Colonic mucosa (tissue), 4 donors: ENCODE results near the gene APOBEC3B. TPM values are rescaled to one million over a fixed set of nuclear protein-coding genes. Genes with fewer than 3 reads are reported as not detected.
"Not testable (repeated sequence)": the region's sequence is repeated elsewhere in the genome, so short reads cannot be mapped to it uniquely, and the experiment has no call there.

Experiments used
- DNase-seq: peaks from one replicate; pipeline ENCODE4 v3.0.0-alpha.2; 2020
- H3K27ac ChIP-seq: fragments of 200-600 bp; one replicate; pipeline ENCODE4 v1.8.0; 2021
- H3K27me3 ChIP-seq: fragments of 200-600 bp; one replicate; pipeline ENCODE4 v1.8.0; 2021
- H3K36me3 ChIP-seq: fragments of 200-600 bp; one replicate; pipeline ENCODE4 v1.8.0; 2021
- H3K4me1 ChIP-seq: fragments of 200-600 bp; one replicate; pipeline ENCODE4 v1.8.0; 2021; ENCODE audit warnings: mild to moderate bottlenecking
- H3K4me3 ChIP-seq: fragments of 200-600 bp; one replicate; pipeline ENCODE4 v1.8.0; 2021
- H3K9ac ChIP-seq, 2 donors: one replicate each; pipeline ENCODE4 v1.7.0; 2013; ENCODE audit warnings: control low read depth in 2 of 2, low read depth in 2 of 2, low read length in 2 of 2
- H3K9me3 ChIP-seq: fragments of 200-600 bp; one replicate; pipeline ENCODE4 v1.8.0; 2021
- CTCF ChIP-seq: fragments of 200-600 bp; IDR thresholded peaks from one replicate; pipeline ENCODE4 v1.8.0; 2022; ENCODE audit warnings: antibody characterized with exemption, mild to moderate bottlenecking
- intact Hi-C: fragments of 100-400 bp; cut with DNase I; formaldehyde crosslinking; loops from one replicate; pipeline ENCODE4 v1.14.1; 2022
- total RNA-seq, 2 donors: library from RNA; stranded (reverse); fragmentation: NEBNext Ultra II Directional in 1 of 2; extraction: Animal tissue kit (Norgen Biotek cat#: 25700) in 1 of 2; gene quantifications; one replicate each; pipeline ENCODE4 v1.2.1, GENCODE V29; 2021
- donor health status: healthy.
- donor health status: DM: no; HTN: no; CAD: no.
- donor health status: DM: no; HTN: no; CAD: no.

Gene APOBEC3B
- total RNA-seq, 2 donors from 2014 or later, result 9.3 to 18.9 TPM

GRCh38 chr22:38942702-38943101 lies 39.4 kb upstream of the APOBEC3B start:
- intact Hi-C loops, result no loop called here
- Histone ChIP-seq H3K9me3 (no peaks in the 10 kb centered on the region), H3K4me3 (no peak overlapping the region), H3K9ac (no peak overlapping the region), H3K27me3 (no peaks in the 10 kb centered on the region), H3K36me3 (no peaks in the 10 kb centered on the region), H3K4me1 (no peaks in the 10 kb centered on the region), H3K27ac (no peak overlapping the region)
- DNase-seq, result no peak
- TF ChIP-seq CTCF, result no peak

GRCh38 chr22:38943201-38943600 lies 38.9 kb upstream of the APOBEC3B start:
- H3K36me3 ChIP-seq, result no peaks in the 10 kb centered on the region
- no peak for TF ChIP-seq CTCF
- H3K27me3 ChIP-seq, result no peaks in the 10 kb centered on the region
- no peak for DNase-seq
- H3K4me1 ChIP-seq, result no peaks in the 10 kb centered on the region
- no peak overlapping the region for H3K27ac ChIP-seq
- intact Hi-C loops, result no loop called here
- no peaks in the 10 kb centered on the region for H3K9me3 ChIP-seq
- H3K9ac ChIP-seq, result no peak overlapping the region
- no peak overlapping the region for H3K4me3 ChIP-seq

- Histone ChIP-seq H3K27me3 (no peaks in the 10 kb centered on the region), H3K27ac (no peak overlapping the region), H3K9ac (no peak overlapping the region), H3K9me3 (no peaks in the 10 kb centered on the region), H3K4me1 (no peaks in the 10 kb centered on the region), H3K36me3 (no peaks in the 10 kb centered on the region), H3K4me3 (no peak overlapping the region)
- no peak for TF ChIP-seq CTCF
- intact Hi-C loops, result no loop called here
- DNase-seq, result no peak
Observed at GRCh38 chr22:38943882-38944281, 38.3 kb upstream of the APOBEC3B start.

- no peaks in the 10 kb centered on the region for H3K36me3 ChIP-seq
- no peaks in the 10 kb centered on the region for H3K9me3 ChIP-seq
- H3K4me1 ChIP-seq, result no peaks in the 10 kb centered on the region
- no peak overlapping the region for H3K4me3 ChIP-seq
- no peak for TF ChIP-seq CTCF
- H3K27ac ChIP-seq, result no peak overlapping the region
- intact Hi-C loops, result no loop called here
- no peak for DNase-seq
- no peak overlapping the region for H3K9ac ChIP-seq
- no peaks in the 10 kb centered on the region for H3K27me3 ChIP-seq
Observed at GRCh38 chr22:38944653-38945052, 37.5 kb upstream of the APOBEC3B start.

GRCh38 chr22:38945706-38946338 lies 36.3 kb upstream of the APOBEC3B start:
- intact Hi-C loops, H3K9me3 ChIP-seq, H3K27me3 ChIP-seq, H3K9ac ChIP-seq, H3K4me1 ChIP-seq, H3K36me3 ChIP-seq, H3K4me3 ChIP-seq, DNase-seq, H3K27ac ChIP-seq: not testable (repeated sequence)

GRCh38 chr22:38946771-38947170 lies 35.4 kb upstream of the APOBEC3B start:
- no peak for TF ChIP-seq CTCF
- H3K4me3 ChIP-seq, result no peak overlapping the region
- no peaks in the 10 kb centered on the region for H3K9me3 ChIP-seq
- no peak overlapping the region for H3K27ac ChIP-seq
- intact Hi-C loops, result no loop called here
- no peaks in the 10 kb centered on the region for H3K36me3 ChIP-seq
- no peak overlapping the region for H3K9ac ChIP-seq
- H3K27me3 ChIP-seq, result no peaks in the 10 kb centered on the region
- H3K4me1 ChIP-seq, result no peaks in the 10 kb centered on the region
- no peak for DNase-seq
